Coronary artery (tissue), 2 donors: Measurements from ENCODE around the gene WDFY4.

Experiments used
- DNase-seq: peaks from one replicate; pipeline ENCODE4 v3.0.0-alpha.2; 2017; ENCODE audit warnings: low spot score
- H3K27ac ChIP-seq, 2 donors: fragments of 200-600 bp; sonication (generic); one replicate each; pipeline ENCODE4 v1.5.1; 2016 to 2019
- H3K4me3 ChIP-seq: fragments of 200-600 bp; sonication (generic); 2 replicates; pipeline ENCODE4 v1.5.1; 2016; ENCODE audit warnings: mild to moderate bottlenecking, moderate library complexity
- TF ChIP-seq, protein P1 (sequence below): fragments of 200-600 bp; sonication (generic); IDR thresholded peaks from one replicate; pipeline ENCODE4 v1.5.1; 2019; ENCODE audit warnings: antibody characterized with exemption

WDFY4 gene

DNA sequence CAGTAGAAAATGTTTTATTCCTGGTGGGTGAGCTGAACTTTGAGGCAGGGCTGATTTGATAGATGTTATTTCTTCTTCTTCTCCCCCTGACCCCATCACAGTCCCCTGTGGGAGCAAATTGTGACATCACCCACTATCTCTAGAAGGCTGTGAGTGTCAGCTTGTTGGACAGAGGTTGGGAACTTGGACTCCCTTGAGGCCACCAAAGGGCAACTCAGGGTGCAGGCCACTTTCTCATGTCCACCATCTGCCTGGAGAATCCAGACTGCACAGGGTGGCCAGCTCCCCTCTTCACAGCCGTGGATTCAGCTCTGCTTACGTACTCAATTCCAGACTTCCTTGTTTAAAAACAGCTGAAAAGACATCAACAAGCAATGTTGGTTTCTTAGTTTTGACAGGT is 151.9 kb downstream of the WDFY4 start:
- no peak overlapping the region for H3K4me3 ChIP-seq
- H3K27ac ChIP-seq: no peak overlapping the region
- no peak for DNase-seq
- TF ChIP-seq, protein P1, sequence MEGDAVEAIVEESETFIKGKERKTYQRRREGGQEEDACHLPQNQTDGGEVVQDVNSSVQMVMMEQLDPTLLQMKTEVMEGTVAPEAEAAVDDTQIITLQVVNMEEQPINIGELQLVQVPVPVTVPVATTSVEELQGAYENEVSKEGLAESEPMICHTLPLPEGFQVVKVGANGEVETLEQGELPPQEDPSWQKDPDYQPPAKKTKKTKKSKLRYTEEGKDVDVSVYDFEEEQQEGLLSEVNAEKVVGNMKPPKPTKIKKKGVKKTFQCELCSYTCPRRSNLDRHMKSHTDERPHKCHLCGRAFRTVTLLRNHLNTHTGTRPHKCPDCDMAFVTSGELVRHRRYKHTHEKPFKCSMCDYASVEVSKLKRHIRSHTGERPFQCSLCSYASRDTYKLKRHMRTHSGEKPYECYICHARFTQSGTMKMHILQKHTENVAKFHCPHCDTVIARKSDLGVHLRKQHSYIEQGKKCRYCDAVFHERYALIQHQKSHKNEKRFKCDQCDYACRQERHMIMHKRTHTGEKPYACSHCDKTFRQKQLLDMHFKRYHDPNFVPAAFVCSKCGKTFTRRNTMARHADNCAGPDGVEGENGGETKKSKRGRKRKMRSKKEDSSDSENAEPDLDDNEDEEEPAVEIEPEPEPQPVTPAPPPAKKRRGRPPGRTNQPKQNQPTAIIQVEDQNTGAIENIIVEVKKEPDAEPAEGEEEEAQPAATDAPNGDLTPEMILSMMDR: no peak

DNA sequence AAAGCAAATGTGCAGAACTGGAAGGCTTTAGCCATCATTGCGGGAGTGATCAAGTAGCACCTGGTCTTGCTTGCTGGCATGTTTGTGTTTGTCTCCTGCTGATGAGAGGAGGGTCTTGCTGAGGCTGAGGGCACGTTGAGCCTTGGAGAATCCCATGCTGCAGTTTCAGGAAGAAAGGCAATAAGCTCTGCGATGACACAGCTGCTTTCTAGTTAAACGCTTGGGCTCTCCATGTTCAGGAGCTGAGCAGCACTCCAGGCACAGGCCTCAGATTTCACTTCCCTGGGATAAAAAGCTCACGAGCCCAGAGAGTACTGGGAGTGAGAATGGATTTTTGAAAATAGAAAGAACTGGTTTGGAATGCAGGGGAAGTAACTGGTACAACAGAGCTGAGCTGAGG is 154.2 kb downstream of the WDFY4 start:
- Histone ChIP-seq H3K4me3 (no peak overlapping the region), H3K27ac (no peak overlapping the region)
- no peak for DNase-seq
- TF ChIP-seq, protein P1: no peak

DNA sequence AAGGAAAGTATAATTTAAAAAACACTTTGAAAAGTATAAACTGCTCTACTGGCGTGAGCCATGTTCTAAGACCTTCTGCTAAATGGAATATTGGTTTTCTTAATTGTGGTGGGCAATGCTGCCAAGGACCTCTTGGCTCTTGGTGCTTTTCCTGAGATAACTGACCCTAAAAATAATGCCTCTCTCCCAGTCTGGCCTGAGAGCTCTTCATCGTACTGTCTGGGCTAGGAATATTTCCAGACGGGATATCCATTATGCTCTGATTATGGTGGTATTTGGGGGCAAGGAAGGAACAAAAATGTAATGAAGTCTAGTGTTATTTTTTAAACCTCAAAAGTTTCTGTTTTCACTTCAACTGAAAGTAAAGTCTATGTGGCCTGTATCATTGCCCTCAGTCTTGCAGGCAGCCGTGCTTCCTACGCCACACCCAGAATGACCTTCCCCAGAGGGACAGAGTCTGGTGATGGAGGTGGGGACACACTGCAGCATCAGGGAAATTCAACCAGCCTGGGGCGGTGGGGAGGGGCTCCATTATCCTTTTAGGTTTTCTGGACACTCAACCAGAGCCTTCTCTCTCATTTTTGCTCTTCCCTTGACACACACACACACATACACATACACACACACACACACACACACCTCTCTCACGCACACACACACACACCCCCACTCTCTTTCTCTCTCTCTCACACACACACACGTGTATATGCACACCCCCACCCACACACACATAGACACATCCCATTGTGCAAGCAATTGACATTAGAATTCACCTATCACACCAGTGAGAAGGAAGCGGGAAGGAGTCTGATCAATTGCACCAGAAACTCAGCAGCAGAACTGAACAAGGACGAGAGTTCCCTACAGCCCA is 155.4 kb downstream of the WDFY4 start:
- H3K27ac ChIP-seq: no peak overlapping the region
- no peak overlapping the region for H3K4me3 ChIP-seq
- DNase-seq: no peak
- TF ChIP-seq, protein P1: no peak

DNA sequence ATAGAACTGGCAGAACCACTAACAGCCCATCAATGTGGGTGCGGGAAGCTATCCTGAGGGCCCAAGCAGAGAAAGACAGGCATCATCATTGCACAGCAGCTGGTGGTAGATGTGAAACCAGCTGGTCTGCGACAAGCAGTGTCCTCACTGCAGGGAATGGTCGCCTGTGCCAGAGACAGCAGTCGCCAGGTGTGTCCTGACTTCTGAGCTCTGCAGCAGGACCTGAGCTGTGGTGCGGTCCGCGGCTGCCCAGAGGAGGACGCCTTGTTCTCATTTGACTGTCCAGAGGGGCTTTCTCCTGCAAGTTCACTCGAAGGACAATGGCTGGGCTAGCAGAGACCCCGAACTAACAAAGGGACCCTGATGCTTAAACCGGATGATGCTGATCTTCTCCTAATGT is 157.6 kb downstream of the WDFY4 start:
- H3K27ac ChIP-seq: no peak overlapping the region
- no peak for DNase-seq
- no peak overlapping the region for H3K4me3 ChIP-seq
- TF ChIP-seq, protein P1: no peak

DNA sequence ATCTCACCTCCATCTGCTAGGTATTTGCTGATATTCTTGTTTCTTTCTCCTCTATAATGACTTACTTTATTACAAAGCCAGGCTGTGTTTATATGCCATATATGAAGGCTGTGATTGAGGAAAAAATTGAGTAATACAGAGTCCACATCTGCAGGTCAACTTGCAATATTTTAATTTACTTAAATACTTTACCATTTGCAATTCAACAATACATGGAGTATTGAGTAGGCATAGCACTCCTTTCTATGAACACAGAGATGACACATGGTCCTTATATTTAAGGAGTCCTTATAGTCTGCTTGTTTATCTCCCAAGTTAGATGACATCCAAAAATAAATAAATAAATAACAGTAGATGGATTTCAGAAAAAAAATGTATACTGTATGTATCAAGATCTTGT is 158.5 kb downstream of the WDFY4 start:
- DNase-seq: no peak

DNA sequence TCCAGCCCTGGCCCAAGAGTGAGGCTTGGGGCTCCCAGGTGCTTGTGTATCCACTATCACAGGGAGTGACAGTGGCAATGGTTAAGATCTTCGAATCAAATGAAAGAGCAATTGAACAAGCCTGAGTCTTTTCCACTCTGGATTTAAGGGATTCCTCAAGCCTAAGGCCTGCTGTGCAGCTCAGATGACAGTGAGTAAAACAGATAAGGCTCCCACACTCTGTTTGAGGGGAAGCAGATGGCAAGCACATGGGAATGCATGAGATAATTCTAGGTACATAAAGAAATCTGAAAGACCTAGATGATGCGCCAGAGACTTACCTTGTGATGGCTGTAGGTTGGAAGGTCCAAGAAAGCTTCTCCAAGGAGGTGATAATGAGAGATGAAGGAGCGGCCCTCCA is 159.9 kb downstream of the WDFY4 start:
- TF ChIP-seq, protein P1: no peak
- no peak overlapping the region for H3K27ac ChIP-seq
- DNase-seq: no peak
- no peak overlapping the region for H3K4me3 ChIP-seq

More for the DNA sequence above, 158.5 kb downstream of the WDFY4 start:
- H3K4me3 ChIP-seq: no peak overlapping the region
- TF ChIP-seq, protein P1: no peak
- no peak overlapping the region for H3K27ac ChIP-seq

DNA sequence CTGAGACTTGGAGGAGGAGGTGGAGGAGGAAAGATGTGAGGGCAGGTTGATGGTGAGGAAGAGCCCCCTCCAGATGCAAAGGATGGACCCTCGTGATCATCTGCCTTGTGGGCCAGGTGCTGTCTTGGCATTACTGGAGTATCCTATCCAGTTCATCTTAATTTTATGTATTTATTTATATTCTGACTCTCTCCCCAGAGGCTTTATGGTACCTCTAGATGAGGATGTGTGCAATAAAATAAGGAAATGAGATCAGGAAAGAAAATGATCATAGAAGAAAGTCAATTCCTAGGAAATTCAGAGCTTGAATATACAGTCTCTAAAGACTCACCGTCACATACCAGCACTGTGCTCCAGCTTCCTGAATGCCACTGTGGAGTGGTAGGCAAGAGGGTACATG is 160.8 kb downstream of the WDFY4 start:
- TF ChIP-seq, protein P1: no peak
- Histone ChIP-seq H3K27ac (no peak overlapping the region), H3K4me3 (no peak overlapping the region)
- DNase-seq: no peak
